PFSK-1 (cell line): ENCODE measurements around the gene ENOSF1.

Experiments
- FOXP2 ChIP-seq: optimal IDR thresholded peaks from 2 replicates; pipeline ENCODE3; 2011; ENCODE audit warnings: borderline replicate concordance, control low read depth, inconsistent platforms; ENCODE audit not compliant: insufficient read depth; ENCODE audit errors: extremely low read length, extremely low read depth
- POLR2AphosphoS5 ChIP-seq: IDR thresholded peaks from 2 replicates; pipeline ENCODE4 v1.6.1; 2012; ENCODE audit warnings: low read depth, mild to moderate bottlenecking, control low read depth, low read length, moderate library complexity
- SIN3A ChIP-seq: IDR thresholded peaks from 2 replicates; pipeline ENCODE4 v1.6.1; 2012; ENCODE audit warnings: mild to moderate bottlenecking, low read length, moderate library complexity, borderline replicate concordance; ENCODE audit not compliant: insufficient read depth
- TAF1 ChIP-seq: IDR thresholded peaks from 2 replicates; pipeline ENCODE4 v1.6.1; 2012; ENCODE audit warnings: low read length, control low read depth, borderline replicate concordance; ENCODE audit not compliant: insufficient read depth
- TF ChIP-seq, protein P1 (sequence below), 2 experiments: IDR thresholded peaks; 2 replicates each; pipeline versions ENCODE4 v1.6.1 to v1.8.0; 2011 to 2012; ENCODE audit warnings: low read depth in 2 of 2, low read length in 2 of 2, control low read depth in 1 of 2, inconsistent platforms in 1 of 2, mild to moderate bottlenecking in 1 of 2, moderate library complexity in 1 of 2; ENCODE audit not compliant: insufficient read depth in 1 of 2

The ENOSF1 gene

DNA sequence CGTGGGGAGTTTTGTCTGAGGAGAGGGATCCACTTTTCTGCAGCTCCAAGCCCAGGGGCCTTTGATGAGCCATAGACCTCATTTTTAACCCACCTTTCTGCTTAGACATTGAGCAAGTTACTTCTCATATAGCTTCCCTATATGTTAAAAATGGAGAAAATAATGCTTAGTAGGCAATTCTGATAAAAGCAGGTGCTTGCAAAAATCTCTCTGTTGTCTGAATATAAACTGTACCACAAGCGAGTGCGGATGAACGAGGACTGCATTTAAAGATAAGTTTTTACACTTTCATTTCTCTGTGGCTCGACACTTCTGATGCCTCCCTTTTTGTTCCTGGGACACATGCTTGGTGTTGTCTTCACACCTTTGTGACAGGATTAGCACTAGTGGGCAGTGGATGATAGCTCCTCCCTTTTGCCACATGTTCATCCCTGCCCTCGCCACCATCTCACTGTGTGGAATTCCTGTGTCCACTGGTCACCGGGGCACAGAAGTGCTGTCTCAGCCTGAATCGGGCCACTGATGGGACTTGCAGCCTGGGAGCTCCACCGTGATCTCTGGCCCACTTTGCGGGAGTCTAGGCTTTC, 53.4 kb downstream of the ENOSF1 start:
- TF ChIP-seq FOXP2 = no peak
- no peak for TF ChIP-seq SIN3A
- TF ChIP-seq POLR2AphosphoS5 = no peak
- TF ChIP-seq, protein P1, sequence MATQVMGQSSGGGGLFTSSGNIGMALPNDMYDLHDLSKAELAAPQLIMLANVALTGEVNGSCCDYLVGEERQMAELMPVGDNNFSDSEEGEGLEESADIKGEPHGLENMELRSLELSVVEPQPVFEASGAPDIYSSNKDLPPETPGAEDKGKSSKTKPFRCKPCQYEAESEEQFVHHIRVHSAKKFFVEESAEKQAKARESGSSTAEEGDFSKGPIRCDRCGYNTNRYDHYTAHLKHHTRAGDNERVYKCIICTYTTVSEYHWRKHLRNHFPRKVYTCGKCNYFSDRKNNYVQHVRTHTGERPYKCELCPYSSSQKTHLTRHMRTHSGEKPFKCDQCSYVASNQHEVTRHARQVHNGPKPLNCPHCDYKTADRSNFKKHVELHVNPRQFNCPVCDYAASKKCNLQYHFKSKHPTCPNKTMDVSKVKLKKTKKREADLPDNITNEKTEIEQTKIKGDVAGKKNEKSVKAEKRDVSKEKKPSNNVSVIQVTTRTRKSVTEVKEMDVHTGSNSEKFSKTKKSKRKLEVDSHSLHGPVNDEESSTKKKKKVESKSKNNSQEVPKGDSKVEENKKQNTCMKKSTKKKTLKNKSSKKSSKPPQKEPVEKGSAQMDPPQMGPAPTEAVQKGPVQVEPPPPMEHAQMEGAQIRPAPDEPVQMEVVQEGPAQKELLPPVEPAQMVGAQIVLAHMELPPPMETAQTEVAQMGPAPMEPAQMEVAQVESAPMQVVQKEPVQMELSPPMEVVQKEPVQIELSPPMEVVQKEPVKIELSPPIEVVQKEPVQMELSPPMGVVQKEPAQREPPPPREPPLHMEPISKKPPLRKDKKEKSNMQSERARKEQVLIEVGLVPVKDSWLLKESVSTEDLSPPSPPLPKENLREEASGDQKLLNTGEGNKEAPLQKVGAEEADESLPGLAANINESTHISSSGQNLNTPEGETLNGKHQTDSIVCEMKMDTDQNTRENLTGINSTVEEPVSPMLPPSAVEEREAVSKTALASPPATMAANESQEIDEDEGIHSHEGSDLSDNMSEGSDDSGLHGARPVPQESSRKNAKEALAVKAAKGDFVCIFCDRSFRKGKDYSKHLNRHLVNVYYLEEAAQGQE (IDR thresholded peaks at IDR 0.05; ENCODE audit: insufficient read depth in 1 of 2, low read depth in 2 of 2, low read length in 2 of 2) = no peak
- TF ChIP-seq TAF1 = no peak

DNA sequence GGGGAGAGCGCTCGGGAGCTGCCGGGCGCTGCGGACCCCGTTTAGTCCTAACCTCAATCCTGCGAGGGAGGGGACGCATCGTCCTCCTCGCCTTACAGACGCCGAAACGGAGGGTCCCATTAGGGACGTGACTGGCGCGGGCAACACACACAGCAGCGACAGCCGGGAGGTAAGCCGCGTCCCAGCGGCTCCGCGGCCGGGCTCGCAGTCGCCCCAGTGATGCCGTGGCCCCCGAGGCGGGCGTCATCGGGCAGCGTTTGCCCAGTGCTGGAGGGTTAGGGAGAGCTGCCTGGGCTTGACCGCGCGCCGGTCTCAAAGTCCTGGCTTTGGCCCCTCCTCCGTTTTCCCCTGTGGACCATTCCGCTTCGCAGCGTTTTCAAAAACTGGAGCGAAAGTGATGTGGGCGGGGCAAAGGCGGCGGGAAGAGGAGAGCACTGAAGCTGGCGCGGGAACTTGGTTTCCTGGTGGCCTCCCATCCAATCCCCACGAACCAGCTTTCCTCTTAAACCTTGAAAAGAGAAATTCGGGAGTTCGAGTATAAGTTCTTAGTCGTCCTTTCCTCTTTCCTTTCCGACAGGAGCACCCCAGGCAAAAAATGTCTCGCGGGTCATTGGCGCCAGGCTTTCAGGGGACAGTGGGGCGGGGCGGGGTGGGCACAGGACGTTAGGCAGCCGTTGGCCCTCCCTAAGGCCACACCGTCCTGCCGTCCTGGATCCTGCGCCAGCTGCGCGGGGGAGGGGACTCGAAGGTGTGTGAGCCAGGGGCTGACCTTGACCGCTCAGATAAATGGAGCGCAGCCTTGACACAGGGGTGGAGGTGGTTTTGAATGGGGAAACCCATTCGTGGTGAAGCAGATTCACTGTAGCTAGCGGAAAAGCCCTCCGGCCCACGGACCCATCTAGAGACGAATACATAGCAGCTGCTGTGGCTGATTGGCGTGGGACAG, 54.2 kb downstream of the ENOSF1 start:
- TF ChIP-seq SIN3A (no peak; the same call in 1 of the 2 replicates), TAF1 (0 out of 2 replicates have a peak, but pooled peaks have one; percentile 46), FOXP2 (no peak), POLR2AphosphoS5 (peak; percentile 75)
- TF ChIP-seq, protein P1 (IDR thresholded peaks at IDR 0.05; ENCODE audit: insufficient read depth in 1 of 2, low read depth in 2 of 2, low read length in 2 of 2) = 0 out of 4 replicates have a peak, but pooled peaks of 1 of the 2 experiments have one; percentile 36

GRCh38 chr18:657311-658000, 55.0 kb downstream of the ENOSF1 start, which contains the start of gene TYMS:
TYMS (plus strand) TSS chr18:657653; CDS start chr18:657743, 90 bp downstream.
- TF ChIP-seq SIN3A (peak; percentile 36; the same call in 1 of the 2 replicates), TAF1 (peak; percentile 72; the same call in 1 of the 2 replicates), POLR2AphosphoS5 (peak; percentile 43), FOXP2 (peak; percentile 34)
- TF ChIP-seq, protein P1 (IDR thresholded peaks at IDR 0.05; ENCODE audit: insufficient read depth in 1 of 2, low read depth in 2 of 2, low read length in 2 of 2) = peak in 1 of 2 experiments; percentile 7; a peak in 1 of 4 replicates

DNA sequence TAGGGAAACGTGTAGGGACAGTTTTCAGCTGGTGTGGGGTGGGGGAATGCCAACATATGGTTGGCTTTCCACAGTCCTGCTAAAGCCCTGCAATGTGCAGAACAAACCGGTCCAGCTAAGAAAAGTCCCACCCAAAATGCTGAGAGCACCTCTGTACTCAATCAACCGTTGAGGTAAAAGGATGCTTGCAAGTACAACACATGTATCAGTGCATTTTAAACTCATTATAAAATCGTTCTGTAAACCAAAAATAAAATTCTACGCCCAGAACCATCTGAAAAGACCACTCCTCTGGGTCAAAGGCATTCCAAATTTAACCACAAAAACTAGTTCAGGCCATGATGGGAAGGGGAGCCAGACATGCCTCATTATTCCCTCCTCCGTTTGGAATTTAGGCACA, 57.0 kb downstream of the ENOSF1 start:
- TF ChIP-seq, protein P1 (IDR thresholded peaks at IDR 0.05; ENCODE audit: insufficient read depth in 1 of 2, low read depth in 2 of 2, low read length in 2 of 2) = no peak
- TF ChIP-seq FOXP2 = no peak
- no peak for TF ChIP-seq SIN3A
- no peak for TF ChIP-seq POLR2AphosphoS5
- TF ChIP-seq TAF1 = no peak
